Measurements from ENCODE around the gene C10orf90.

Gene C10orf90

DNA sequence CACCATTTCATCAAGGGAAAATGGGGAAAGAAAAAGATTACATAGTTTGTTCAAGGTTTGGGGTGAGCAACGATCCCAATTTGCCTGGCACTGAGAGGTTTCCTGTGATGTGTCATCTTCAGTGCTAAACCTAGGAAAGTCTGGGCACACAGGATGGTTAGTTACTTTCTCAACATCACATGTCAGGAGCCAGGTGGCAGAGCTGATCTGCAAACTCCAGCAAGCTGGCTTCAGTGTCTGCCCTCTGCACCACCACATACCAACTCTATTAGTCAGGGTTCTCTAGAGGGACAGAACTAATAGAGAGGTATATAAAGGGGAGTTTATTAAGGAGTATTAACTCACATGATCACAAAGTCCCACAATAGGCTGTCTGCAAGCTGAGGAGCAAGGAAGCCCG lies 293.5 kb downstream of the C10orf90 start:
- Histone ChIP-seq H2AFZ (ENCODE audit: low read depth, low read length, severe bottlenecking) (no peak overlapping the region), H3K4me2 (ENCODE audit: low read depth, low read length, poor library complexity, severe bottlenecking) (no peak overlapping the region), H3F3A (ENCODE audit: insufficient read depth) (no peaks in the 10 kb centered on the region), H3K9me3 (ENCODE audit: insufficient read depth, low read length) (no peaks in the 10 kb centered on the region), H3K27ac (ENCODE audit: low read depth, low read length) (no peak overlapping the region), H3K9me2 (replicated peaks; ENCODE audit: insufficient read depth, low read length) (no peaks in the 10 kb centered on the region), H3K9ac (ENCODE audit: low read length) (no peak overlapping the region), H3K4me3 (ENCODE audit: insufficient read depth, low read length, poor library complexity, severe bottlenecking) (no peak overlapping the region), H4K20me1 (ENCODE audit: low read depth, low read length) (no peaks in the 10 kb centered on the region), H3K36me3 (ENCODE audit: low read length) (no peaks in the 10 kb centered on the region), H3K79me2 (ENCODE audit: insufficient read depth, low read length) (no peaks in the 10 kb centered on the region), H3K27me3 (ENCODE audit: low read length) (no peaks in the 10 kb centered on the region)
- TF ChIP-seq CTCF (IDR thresholded peaks at IDR 0.05; ENCODE audit: insufficient read depth, low read length, poor library complexity, severe bottlenecking) (no peak), EZH2phosphoT487 (conservative IDR thresholded peaks at IDR 0.05; ENCODE audit: low read length) (no peak)

DNA sequence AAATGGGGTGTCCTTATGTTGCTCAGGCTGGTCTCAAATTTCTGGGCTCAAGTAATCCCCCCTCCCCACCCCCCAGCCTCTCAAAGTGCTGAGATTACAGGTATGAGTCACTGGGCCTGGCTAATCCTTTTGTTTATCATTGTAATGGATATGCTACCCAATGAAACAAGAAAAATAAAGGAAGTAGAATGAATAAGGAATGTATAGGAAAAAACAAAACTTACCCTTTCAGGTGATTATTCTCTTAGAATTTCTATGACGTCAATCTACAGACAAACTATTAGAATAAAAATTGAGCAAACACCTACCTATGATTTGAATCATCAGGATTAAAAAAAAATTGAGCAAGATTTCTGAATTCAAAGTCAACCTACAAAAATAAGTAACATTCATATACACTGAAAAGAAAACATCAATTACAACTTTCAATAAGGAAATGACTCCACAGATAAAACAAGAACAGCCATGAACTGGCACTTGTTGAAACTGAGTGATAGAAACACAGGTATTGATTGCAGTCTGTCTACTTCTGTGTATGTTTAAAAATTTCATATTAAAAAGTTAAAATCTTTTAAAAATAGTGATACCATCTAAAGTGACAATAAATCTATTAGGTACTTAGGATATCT lies 294.5 kb downstream of the C10orf90 start:
- H3K4me2 ChIP-seq (ENCODE audit: low read depth, low read length, poor library complexity, severe bottlenecking), result no peak overlapping the region
- no peaks in the 10 kb centered on the region for H4K20me1 ChIP-seq (ENCODE audit: low read depth, low read length)
- no peaks in the 10 kb centered on the region for H3K36me3 ChIP-seq (ENCODE audit: low read length)
- no peaks in the 10 kb centered on the region for H3F3A ChIP-seq (ENCODE audit: insufficient read depth)
- H3K4me3 ChIP-seq (ENCODE audit: insufficient read depth, low read length, poor library complexity, severe bottlenecking), result no peak overlapping the region
- no peaks in the 10 kb centered on the region for H3K9me2 ChIP-seq (replicated peaks; ENCODE audit: insufficient read depth, low read length)
- no peaks in the 10 kb centered on the region for H3K79me2 ChIP-seq (ENCODE audit: insufficient read depth, low read length)
- TF ChIP-seq EZH2phosphoT487 (conservative IDR thresholded peaks at IDR 0.05; ENCODE audit: low read length), result no peak
- TF ChIP-seq CTCF (IDR thresholded peaks at IDR 0.05; ENCODE audit: insufficient read depth, low read length, poor library complexity, severe bottlenecking), result no peak
- no peaks in the 10 kb centered on the region for H3K27me3 ChIP-seq (ENCODE audit: low read length)
- no peak overlapping the region for H3K9ac ChIP-seq (ENCODE audit: low read length)
- H3K27ac ChIP-seq (ENCODE audit: low read depth, low read length), result no peak overlapping the region
- no peak overlapping the region for H2AFZ ChIP-seq (ENCODE audit: low read depth, low read length, severe bottlenecking)
- no peaks in the 10 kb centered on the region for H3K9me3 ChIP-seq (ENCODE audit: insufficient read depth, low read length)

- Histone ChIP-seq H4K20me1 (ENCODE audit: low read depth, low read length) (no peaks in the 10 kb centered on the region), H3K79me2 (ENCODE audit: insufficient read depth, low read length) (no peaks in the 10 kb centered on the region), H3K4me2 (ENCODE audit: low read depth, low read length, poor library complexity, severe bottlenecking) (no peak overlapping the region), H3F3A (ENCODE audit: insufficient read depth) (no peaks in the 10 kb centered on the region), H3K27me3 (ENCODE audit: low read length) (no peaks in the 10 kb centered on the region), H3K27ac (ENCODE audit: low read depth, low read length) (no peak overlapping the region), H2AFZ (ENCODE audit: low read depth, low read length, severe bottlenecking) (no peak overlapping the region), H3K9me2 (replicated peaks; ENCODE audit: insufficient read depth, low read length) (no peaks in the 10 kb centered on the region), H3K4me3 (ENCODE audit: insufficient read depth, low read length, poor library complexity, severe bottlenecking) (no peak overlapping the region), H3K36me3 (ENCODE audit: low read length) (no peaks in the 10 kb centered on the region), H3K9me3 (ENCODE audit: insufficient read depth, low read length) (no peaks in the 10 kb centered on the region), H3K9ac (ENCODE audit: low read length) (no peak overlapping the region)
- TF ChIP-seq CTCF (IDR thresholded peaks at IDR 0.05; ENCODE audit: insufficient read depth, low read length, poor library complexity, severe bottlenecking), result no peak
- no peak for TF ChIP-seq EZH2phosphoT487 (conservative IDR thresholded peaks at IDR 0.05; ENCODE audit: low read length)
These were observed 295.2 kb downstream of the C10orf90 start for GRCh38 chr10:126375299-126375698.

Measured in SU-DHL-6 (cell line).